GM19468 (cell line): ENCODE measurements around the gene FBXO11.

Source experiments
- ATAC-seq: cut with Tn5 transposase; IDR thresholded peaks from one replicate; pipeline ENCODE4 v1.9.1; 2021; ENCODE audit warnings: mild to moderate bottlenecking, moderate library complexity, moderate number of reproducible peaks; ENCODE audit not compliant: unreplicated experiment; ENCODE audit errors: extremely low read depth

The FBXO11 gene

DNA sequence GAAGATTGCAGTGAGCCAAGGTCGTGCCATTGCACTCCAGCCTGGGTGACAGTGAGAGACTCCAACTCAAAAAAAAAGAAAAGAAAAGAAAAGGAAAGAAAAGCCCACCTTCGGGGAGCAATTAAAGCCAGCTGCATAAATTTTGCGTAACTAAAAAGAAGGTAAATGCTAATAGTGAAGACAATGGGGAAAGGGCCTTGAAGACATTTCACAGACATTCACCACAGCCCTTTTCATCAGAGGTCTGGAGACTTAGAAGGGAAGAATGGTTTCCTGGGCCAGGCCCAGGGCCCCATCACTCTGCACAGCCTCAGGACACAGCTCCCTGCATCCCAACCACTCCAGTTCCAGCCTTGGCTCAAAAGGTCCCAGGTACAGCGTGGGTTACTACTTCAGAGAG, 158.4 kb downstream of the FBXO11 start:
- ATAC-seq: no peak

GRCh38 chr2:47744074-47744473, 162.2 kb downstream of the FBXO11 start:
- no peak for ATAC-seq

- ATAC-seq: no peak
Observed at GRCh38 chr2:47741637-47742036, 164.7 kb downstream of the FBXO11 start.

DNA sequence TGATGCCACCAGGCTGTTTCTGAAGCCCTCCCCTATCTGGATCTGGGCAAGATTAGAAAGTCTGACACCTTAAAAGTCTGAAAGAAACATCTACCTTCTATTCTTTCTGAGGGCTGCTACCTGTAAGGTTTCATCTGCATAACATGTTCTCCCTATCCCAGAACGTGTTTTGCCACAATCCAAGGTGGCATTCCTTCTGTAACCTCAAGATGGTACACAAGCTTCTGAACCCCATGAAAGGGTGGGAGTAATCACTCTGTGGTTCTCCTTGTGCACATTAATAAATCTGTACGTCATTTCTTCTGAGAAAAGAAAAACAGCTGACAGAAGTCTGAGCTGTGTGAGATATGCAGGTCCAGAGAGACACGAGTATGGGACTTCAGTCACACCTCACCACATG, 165.2 kb downstream of the FBXO11 start:
- no peak for ATAC-seq
